Measurements from ENCODE around the gene CCR5AS.

The CCR5AS gene

GRCh38 chr3:46399098-46399497, 7.8 kb downstream of the CCR5AS start:
- no peak overlapping the region for H3K27ac Mint-ChIP-seq (ENCODE audit: unreplicated experiment)
- no peak for DNase-seq (ENCODE audit: low read depth, low spot score)
- H3K4me1 Mint-ChIP-seq: no peaks in the 10 kb centered on the region
- no peaks in the 10 kb centered on the region for H3K27me3 Mint-ChIP-seq (ENCODE audit: low read depth)
- TF ChIP-seq, protein P1, sequence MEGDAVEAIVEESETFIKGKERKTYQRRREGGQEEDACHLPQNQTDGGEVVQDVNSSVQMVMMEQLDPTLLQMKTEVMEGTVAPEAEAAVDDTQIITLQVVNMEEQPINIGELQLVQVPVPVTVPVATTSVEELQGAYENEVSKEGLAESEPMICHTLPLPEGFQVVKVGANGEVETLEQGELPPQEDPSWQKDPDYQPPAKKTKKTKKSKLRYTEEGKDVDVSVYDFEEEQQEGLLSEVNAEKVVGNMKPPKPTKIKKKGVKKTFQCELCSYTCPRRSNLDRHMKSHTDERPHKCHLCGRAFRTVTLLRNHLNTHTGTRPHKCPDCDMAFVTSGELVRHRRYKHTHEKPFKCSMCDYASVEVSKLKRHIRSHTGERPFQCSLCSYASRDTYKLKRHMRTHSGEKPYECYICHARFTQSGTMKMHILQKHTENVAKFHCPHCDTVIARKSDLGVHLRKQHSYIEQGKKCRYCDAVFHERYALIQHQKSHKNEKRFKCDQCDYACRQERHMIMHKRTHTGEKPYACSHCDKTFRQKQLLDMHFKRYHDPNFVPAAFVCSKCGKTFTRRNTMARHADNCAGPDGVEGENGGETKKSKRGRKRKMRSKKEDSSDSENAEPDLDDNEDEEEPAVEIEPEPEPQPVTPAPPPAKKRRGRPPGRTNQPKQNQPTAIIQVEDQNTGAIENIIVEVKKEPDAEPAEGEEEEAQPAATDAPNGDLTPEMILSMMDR (conservative IDR thresholded peaks at IDR 0.05): no peak
- no peak overlapping the region for H3K4me3 Mint-ChIP-seq
- peaks cover 2% of the 10 kb centered on the region for H3K9me3 Mint-ChIP-seq
- H3K36me3 Mint-ChIP-seq (ENCODE audit: low read depth): no peaks in the 10 kb centered on the region

GRCh38 chr3:46398186-46398955, 8.5 kb downstream of the CCR5AS start:
- no peak for DNase-seq (ENCODE audit: low read depth, low spot score)
- Mint-ChIP-seq H3K4me1 (no peaks in the 10 kb centered on the region), H3K36me3 (ENCODE audit: low read depth) (no peaks in the 10 kb centered on the region), H3K27me3 (ENCODE audit: low read depth) (no peaks in the 10 kb centered on the region), H3K4me3 (no peak overlapping the region), H3K9me3 (peaks cover 2% of the 10 kb centered on the region), H3K27ac (ENCODE audit: unreplicated experiment) (no peak overlapping the region)
- TF ChIP-seq, protein P1 (conservative IDR thresholded peaks at IDR 0.05): no peak

- TF ChIP-seq, protein P1 (conservative IDR thresholded peaks at IDR 0.05): no peak
- peaks cover 4% of the 10 kb centered on the region for H3K4me1 Mint-ChIP-seq
These were observed 9.8 kb downstream of the CCR5AS start for GRCh38 chr3:46397111-46397510.

GRCh38 chr3:46395766-46396530, 10.9 kb downstream of the CCR5AS start:
- H3K4me3 Mint-ChIP-seq: no peak overlapping the region
- peaks cover 4% of the 10 kb centered on the region for H3K4me1 Mint-ChIP-seq

More at GRCh38 chr3:46397111-46397510, 9.8 kb downstream of the CCR5AS start:
- DNase-seq (ENCODE audit: low read depth, low spot score): no peak
- no peaks in the 10 kb centered on the region for H3K36me3 Mint-ChIP-seq (ENCODE audit: low read depth)
- no peak overlapping the region for H3K27ac Mint-ChIP-seq (ENCODE audit: unreplicated experiment)
- no peaks in the 10 kb centered on the region for H3K27me3 Mint-ChIP-seq (ENCODE audit: low read depth)
- H3K9me3 Mint-ChIP-seq: peaks cover 3% of the 10 kb centered on the region
- H3K4me3 Mint-ChIP-seq: no peak overlapping the region

DNA sequence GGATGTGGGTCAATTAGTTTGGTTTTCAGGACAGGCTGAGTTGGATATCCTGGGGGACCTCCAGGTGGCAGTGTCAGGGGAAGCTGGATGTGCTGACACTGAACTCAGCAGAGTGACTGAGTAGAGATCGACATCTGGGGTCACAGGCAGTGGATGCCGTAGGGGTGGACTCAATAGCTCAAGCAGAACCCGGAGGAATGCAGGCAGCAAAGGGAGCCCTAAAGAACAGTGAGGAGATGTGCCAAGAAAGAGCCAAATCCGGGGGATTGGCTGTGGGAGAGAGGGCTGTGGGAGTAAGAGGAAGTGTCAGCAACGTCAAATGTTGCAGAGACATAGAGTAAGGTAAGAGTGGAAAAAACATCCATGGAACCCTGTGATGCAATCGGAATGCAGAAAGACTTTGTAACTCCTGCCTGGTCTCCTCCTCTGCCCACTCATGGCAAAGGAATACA, 11.6 kb downstream of the CCR5AS start:
- Mint-ChIP-seq H3K4me3 (no peak overlapping the region), H3K9me3 (peaks cover 3% of the 10 kb centered on the region), H3K4me1 (peaks cover 4% of the 10 kb centered on the region), H3K27ac (ENCODE audit: unreplicated experiment) (no peak overlapping the region), H3K27me3 (ENCODE audit: low read depth) (no peaks in the 10 kb centered on the region), H3K36me3 (ENCODE audit: low read depth) (no peaks in the 10 kb centered on the region)
- DNase-seq (ENCODE audit: low read depth, low spot score): no peak
- TF ChIP-seq, protein P1 (conservative IDR thresholded peaks at IDR 0.05): no peak

More at GRCh38 chr3:46395766-46396530, 10.9 kb downstream of the CCR5AS start:
- H3K27me3 Mint-ChIP-seq (ENCODE audit: low read depth): no peaks in the 10 kb centered on the region
- H3K36me3 Mint-ChIP-seq (ENCODE audit: low read depth): no peaks in the 10 kb centered on the region
- DNase-seq (ENCODE audit: low read depth, low spot score): no peak
- H3K27ac Mint-ChIP-seq (ENCODE audit: unreplicated experiment): no peak overlapping the region
- TF ChIP-seq, protein P1 (conservative IDR thresholded peaks at IDR 0.05): no peak
- H3K9me3 Mint-ChIP-seq: peaks cover 3% of the 10 kb centered on the region
